ENCODE data around the gene SNX5. TPM values are rescaled to one million over a fixed set of nuclear protein-coding genes. Genes with fewer than 3 reads are reported as not detected.

SNX5 gene
- total RNA-seq, 1 donor, result 93.7 TPM

GRCh38 chr20:17901971-17902370 lies 66.6 kb downstream of the SNX5 start:
- peak; percentile 17 for DNase-seq (ENCODE audit: insufficient read length, low spot score, missing footprints)
- no peaks in the 10 kb centered on the region for H3K27me3 ChIP-seq (ENCODE audit: insufficient read depth, low read length)
- H3K4me1 ChIP-seq (ENCODE audit: insufficient read depth, low read length), result peaks cover 2% of the 10 kb centered on the region
- no peaks in the 10 kb centered on the region for H3K36me3 ChIP-seq (ENCODE audit: insufficient read depth, low read length)
- H4K20me1 ChIP-seq (ENCODE audit: insufficient read depth, low read length), result no peaks in the 10 kb centered on the region
- no peak for TF ChIP-seq CTCF (IDR thresholded peaks at IDR 0.05; ENCODE audit: extremely low read depth, low read depth, low read length)
- H2AFZ ChIP-seq (ENCODE audit: low read length), result no peak overlapping the region
- H3K9me3 ChIP-seq (ENCODE audit: low read depth, low read length), result no peaks in the 10 kb centered on the region
- H3K4me3 ChIP-seq (ENCODE audit: insufficient read depth, low read length), result no peak overlapping the region
- no peak overlapping the region for H3K27ac ChIP-seq (ENCODE audit: low read depth, low read length)
- H3K79me2 ChIP-seq (ENCODE audit: insufficient read depth, low read length), result no peaks in the 10 kb centered on the region
- no peak overlapping the region for H3K4me2 ChIP-seq (ENCODE audit: insufficient read depth, low read length)

GRCh38 chr20:17898548-17898994 lies 70.0 kb downstream of the SNX5 start:
- TF ChIP-seq CTCF (IDR thresholded peaks at IDR 0.05; ENCODE audit: extremely low read depth, low read depth, low read length), result peak; percentile 93
- Histone ChIP-seq H3K9me3 (ENCODE audit: low read depth, low read length) (no peaks in the 10 kb centered on the region), H3K27me3 (ENCODE audit: insufficient read depth, low read length) (no peaks in the 10 kb centered on the region), H3K36me3 (ENCODE audit: insufficient read depth, low read length) (no peaks in the 10 kb centered on the region), H3K4me2 (ENCODE audit: insufficient read depth, low read length) (no peak overlapping the region), H2AFZ (ENCODE audit: low read length) (no peak overlapping the region), H3K79me2 (ENCODE audit: insufficient read depth, low read length) (no peaks in the 10 kb centered on the region), H4K20me1 (ENCODE audit: insufficient read depth, low read length) (no peaks in the 10 kb centered on the region), H3K4me3 (ENCODE audit: insufficient read depth, low read length) (no peak overlapping the region), H3K4me1 (ENCODE audit: insufficient read depth, low read length) (peaks cover 23% of the 10 kb centered on the region), H3K27ac (ENCODE audit: low read depth, low read length) (no peak overlapping the region)
- DNase-seq (ENCODE audit: insufficient read length, low spot score, missing footprints), result peak; percentile 89

- Histone ChIP-seq H3K4me3 (ENCODE audit: insufficient read depth, low read length) (no peak overlapping the region), H3K4me2 (ENCODE audit: insufficient read depth, low read length) (no peak overlapping the region), H3K27ac (ENCODE audit: low read depth, low read length) (no peak overlapping the region), H4K20me1 (ENCODE audit: insufficient read depth, low read length) (no peaks in the 10 kb centered on the region), H3K4me1 (ENCODE audit: insufficient read depth, low read length) (peaks cover 23% of the 10 kb centered on the region), H3K27me3 (ENCODE audit: insufficient read depth, low read length) (no peaks in the 10 kb centered on the region), H3K79me2 (ENCODE audit: insufficient read depth, low read length) (no peaks in the 10 kb centered on the region), H3K9me3 (ENCODE audit: low read depth, low read length) (no peaks in the 10 kb centered on the region), H3K36me3 (ENCODE audit: insufficient read depth, low read length) (no peaks in the 10 kb centered on the region), H2AFZ (ENCODE audit: low read length) (no peak overlapping the region)
- TF ChIP-seq CTCF (IDR thresholded peaks at IDR 0.05; ENCODE audit: extremely low read depth, low read depth, low read length), result no peak
- DNase-seq (ENCODE audit: insufficient read length, low spot score, missing footprints), result no peak
Measured at GRCh38 chr20:17897566-17898307, 70.9 kb downstream of the SNX5 start.

GRCh38 chr20:17896771-17897369 lies 71.7 kb downstream of the SNX5 start:
- peaks cover 23% of the 10 kb centered on the region for H3K4me1 ChIP-seq (ENCODE audit: insufficient read depth, low read length)
- no peaks in the 10 kb centered on the region for H3K79me2 ChIP-seq (ENCODE audit: insufficient read depth, low read length)
- H2AFZ ChIP-seq (ENCODE audit: low read length), result no peak overlapping the region
- peak; percentile 58 for DNase-seq (ENCODE audit: insufficient read length, low spot score, missing footprints)
- no peak overlapping the region for H3K4me3 ChIP-seq (ENCODE audit: insufficient read depth, low read length)
- TF ChIP-seq CTCF (IDR thresholded peaks at IDR 0.05; ENCODE audit: extremely low read depth, low read depth, low read length), result no peak
- H4K20me1 ChIP-seq (ENCODE audit: insufficient read depth, low read length), result no peaks in the 10 kb centered on the region
- H3K27me3 ChIP-seq (ENCODE audit: insufficient read depth, low read length), result no peaks in the 10 kb centered on the region
- peak overlapping the region; percentile 88 for H3K4me2 ChIP-seq (ENCODE audit: insufficient read depth, low read length)
- H3K36me3 ChIP-seq (ENCODE audit: insufficient read depth, low read length), result no peaks in the 10 kb centered on the region
- H3K27ac ChIP-seq (ENCODE audit: low read depth, low read length), result no peak overlapping the region
- no peaks in the 10 kb centered on the region for H3K9me3 ChIP-seq (ENCODE audit: low read depth, low read length)
